SK-N-SH (cell line): ENCODE results near the gene ARL17B.
"Not testable (repeated sequence)": the region's sequence is repeated elsewhere in the genome, so short reads cannot be mapped to it uniquely, and the experiment has no call there.

ENCODE experiments used
- CTCF ChIP-seq: fragments of 200-600 bp; sonication (generic); IDR thresholded peaks from 2 replicates; pipeline ENCODE4 v1.6.1; 2017; ENCODE audit warnings: antibody characterized with exemption, mild to moderate bottlenecking, moderate library complexity
- FOSL2 ChIP-seq: IDR thresholded peaks from 2 replicates; pipeline ENCODE4 v1.4.0; 2012; ENCODE audit warnings: low read depth, mild to moderate bottlenecking, moderate library complexity, borderline replicate concordance
- GABPA ChIP-seq: IDR thresholded peaks from 2 replicates; pipeline ENCODE4 v1.4.0; 2012; ENCODE audit warnings: low read depth, mild to moderate bottlenecking
- PBX3 ChIP-seq: IDR thresholded peaks from 2 replicates; pipeline ENCODE4; 2012
- POLR2AphosphoS5 ChIP-seq: IDR thresholded peaks from 2 replicates; pipeline ENCODE4 v1.6.1; 2012; ENCODE audit warnings: low read depth, low read length
- RAD21 ChIP-seq: IDR thresholded peaks from 2 replicates; pipeline ENCODE4 v1.6.1; 2012; ENCODE audit warnings: mild to moderate bottlenecking, low read length
- RCOR1 ChIP-seq: fragments of 150-350 bp; IDR thresholded peaks from 2 replicates; pipeline ENCODE4 v1.6.1; 2017; ENCODE audit warnings: antibody characterized with exemption, low read length
- REST ChIP-seq: IDR thresholded peaks from 2 replicates; pipeline ENCODE4 v1.6.1; 2012; ENCODE audit warnings: mild to moderate bottlenecking, low read depth, low read length, moderate library complexity
- TCF12 ChIP-seq: IDR thresholded peaks from 2 replicates; pipeline ENCODE4 v1.4.0; 2012
- TEAD4 ChIP-seq: IDR thresholded peaks from 2 replicates; pipeline ENCODE4 v1.4.0; 2012; ENCODE audit warnings: mild to moderate bottlenecking, borderline replicate concordance; ENCODE audit not compliant: insufficient read depth
- USF1 ChIP-seq: IDR thresholded peaks from 2 replicates; pipeline ENCODE4 v1.4.0; 2012; ENCODE audit warnings: low read depth, borderline replicate concordance
- ZBTB33 ChIP-seq: IDR thresholded peaks from 2 replicates; pipeline ENCODE4 v1.4.0; 2012; ENCODE audit warnings: low read depth, borderline replicate concordance

GRCh38 chr17:46349060-46349459 lies 12.5 kb downstream of the ARL17B start:
- TF ChIP-seq CTCF, TEAD4, FOSL2, TCF12, PBX3, ZBTB33, REST, GABPA, USF1, RCOR1, POLR2AphosphoS5, RAD21: not testable (repeated sequence)
